HFFc6 (cell line): ENCODE results near the gene OVCH1. TPM values are rescaled to one million over a fixed set of nuclear protein-coding genes. Genes with fewer than 3 reads are reported as not detected.

Source experiments
- DNase-seq: peaks from one replicate; pipeline ENCODE4 v3.0.0-alpha.2; 2018
- H3K27ac Mint-ChIP-seq: 2 replicates; pipeline ENCODE4 v1.8.0; 2020; ENCODE audit warnings: mild to moderate bottlenecking, mixed read lengths
- H3K27me3 Mint-ChIP-seq: 2 replicates; pipeline ENCODE4 v1.8.0; 2021; ENCODE audit warnings: mild to moderate bottlenecking, moderate library complexity, mixed read lengths; ENCODE audit not compliant: insufficient read depth
- H3K36me3 Mint-ChIP-seq: 2 replicates; pipeline ENCODE4 v1.8.0; 2021; ENCODE audit warnings: low read depth, mixed read lengths
- H3K4me1 Mint-ChIP-seq: 2 replicates; pipeline ENCODE4 v1.8.0; 2020; ENCODE audit warnings: low read depth, mixed read lengths
- H3K4me3 Mint-ChIP-seq: 2 replicates; pipeline ENCODE4 v1.8.0; 2020; ENCODE audit warnings: mild to moderate bottlenecking, moderate library complexity, mixed read lengths
- H3K9me3 Mint-ChIP-seq: 2 replicates; pipeline ENCODE4 v1.8.0; 2020; ENCODE audit warnings: mild to moderate bottlenecking, mixed read lengths
- total RNA-seq, 6 experiments: library from RNA; stranded (reverse); fragmentation: NEBNext Ultra II Directional; extraction: Animal tissue kit (Norgen Biotek cat#: 25700); gene quantifications; 2 replicates in 1 of 6; 3 replicates in 5 of 6; pipeline ENCODE4 v1.2.3, GENCODE V29; 2021
- TF ChIP-seq, protein P1 (sequence below): fragments of 200-600 bp; sonication (generic); IDR thresholded peaks from 2 replicates; pipeline ENCODE4 v1.5.0; 2021; ENCODE audit warnings: antibody characterized with exemption, mild to moderate bottlenecking

The OVCH1 gene
- total RNA-seq, 6 experiments from 2014 or later, result not detected

DNA sequence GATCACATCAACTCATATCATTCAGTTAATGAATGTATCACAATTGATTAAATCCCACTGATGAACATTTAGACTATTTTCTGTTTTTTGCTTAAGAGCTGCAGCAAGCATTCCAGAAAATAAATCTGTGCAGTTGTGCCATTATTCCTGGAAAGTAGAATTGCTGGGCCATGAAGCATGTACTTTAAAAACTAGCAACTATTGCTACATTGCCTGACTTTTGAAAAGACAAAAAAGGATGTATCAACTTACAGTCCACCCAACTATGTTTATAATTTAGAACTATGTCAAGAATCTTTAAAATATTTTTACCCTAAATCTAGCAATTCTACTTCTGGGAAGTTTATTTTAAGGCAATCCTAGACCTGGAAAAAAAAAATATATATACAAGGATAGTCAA lies 83.1 kb downstream of the OVCH1 start:
- Mint-ChIP-seq H3K4me1 (no peaks in the 10 kb centered on the region), H3K27ac (no peak overlapping the region), H3K9me3 (peaks cover 10% of the 10 kb centered on the region; the same call in 1 of the 2 replicates), H3K36me3 (no peaks in the 10 kb centered on the region), H3K4me3 (no peak overlapping the region), H3K27me3 (no peaks in the 10 kb centered on the region)
- TF ChIP-seq, protein P1, sequence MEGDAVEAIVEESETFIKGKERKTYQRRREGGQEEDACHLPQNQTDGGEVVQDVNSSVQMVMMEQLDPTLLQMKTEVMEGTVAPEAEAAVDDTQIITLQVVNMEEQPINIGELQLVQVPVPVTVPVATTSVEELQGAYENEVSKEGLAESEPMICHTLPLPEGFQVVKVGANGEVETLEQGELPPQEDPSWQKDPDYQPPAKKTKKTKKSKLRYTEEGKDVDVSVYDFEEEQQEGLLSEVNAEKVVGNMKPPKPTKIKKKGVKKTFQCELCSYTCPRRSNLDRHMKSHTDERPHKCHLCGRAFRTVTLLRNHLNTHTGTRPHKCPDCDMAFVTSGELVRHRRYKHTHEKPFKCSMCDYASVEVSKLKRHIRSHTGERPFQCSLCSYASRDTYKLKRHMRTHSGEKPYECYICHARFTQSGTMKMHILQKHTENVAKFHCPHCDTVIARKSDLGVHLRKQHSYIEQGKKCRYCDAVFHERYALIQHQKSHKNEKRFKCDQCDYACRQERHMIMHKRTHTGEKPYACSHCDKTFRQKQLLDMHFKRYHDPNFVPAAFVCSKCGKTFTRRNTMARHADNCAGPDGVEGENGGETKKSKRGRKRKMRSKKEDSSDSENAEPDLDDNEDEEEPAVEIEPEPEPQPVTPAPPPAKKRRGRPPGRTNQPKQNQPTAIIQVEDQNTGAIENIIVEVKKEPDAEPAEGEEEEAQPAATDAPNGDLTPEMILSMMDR, result no peak
- DNase-seq, result no peak

DNA sequence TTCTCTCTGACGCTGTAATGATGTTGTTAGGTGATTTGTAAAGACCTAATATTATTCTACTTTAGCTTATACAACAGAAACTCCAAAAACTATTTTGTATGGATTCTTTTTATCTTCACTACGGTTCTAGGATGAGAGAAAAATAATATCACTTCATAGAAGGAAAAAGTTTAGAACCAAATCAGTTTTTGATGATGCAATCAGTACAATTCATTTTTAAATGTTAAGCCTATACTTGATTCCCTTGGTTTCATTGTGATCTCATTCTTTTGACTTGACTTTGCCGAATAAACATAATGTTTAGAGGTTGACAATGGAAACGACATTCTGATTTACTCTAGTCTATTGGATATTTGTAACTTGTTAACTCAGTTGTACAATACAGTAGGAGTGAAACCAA lies 91.9 kb downstream of the OVCH1 start:
- no peaks in the 10 kb centered on the region for H3K36me3 Mint-ChIP-seq
- H3K27me3 Mint-ChIP-seq, result no peaks in the 10 kb centered on the region; the same call in 1 of the 2 replicates
- TF ChIP-seq, protein P1, result no peak
- H3K4me1 Mint-ChIP-seq, result no peaks in the 10 kb centered on the region
- H3K27ac Mint-ChIP-seq, result no peak overlapping the region
- no peak for DNase-seq
- H3K4me3 Mint-ChIP-seq, result no peak overlapping the region
- no peaks in the 10 kb centered on the region for H3K9me3 Mint-ChIP-seq

DNA sequence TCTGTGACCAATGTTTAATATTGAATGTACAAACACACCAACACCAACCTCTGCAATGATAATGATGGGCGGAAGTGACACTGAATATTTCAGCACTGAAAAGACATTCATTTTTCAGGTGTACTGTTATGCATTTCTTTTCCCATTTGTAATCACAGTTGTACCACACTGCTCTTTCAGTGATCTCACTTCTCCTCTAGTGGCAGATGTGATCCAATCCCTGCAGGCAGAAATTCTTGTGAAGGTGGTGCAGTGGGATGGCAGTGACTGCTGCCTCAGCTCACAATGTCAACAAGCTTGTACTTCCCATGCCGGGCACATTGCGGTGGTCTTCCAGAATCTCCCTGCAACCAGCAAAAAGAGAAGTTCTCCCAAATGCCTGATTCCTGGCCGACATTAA lies 93.5 kb downstream of the OVCH1 start:
- Mint-ChIP-seq H3K27ac (no peak overlapping the region), H3K36me3 (no peaks in the 10 kb centered on the region), H3K27me3 (no peaks in the 10 kb centered on the region; the same call in 1 of the 2 replicates), H3K4me1 (no peaks in the 10 kb centered on the region), H3K9me3 (no peaks in the 10 kb centered on the region), H3K4me3 (no peak overlapping the region)
- TF ChIP-seq, protein P1, result no peak
- no peak for DNase-seq

- Mint-ChIP-seq H3K36me3 (no peaks in the 10 kb centered on the region), H3K4me3 (no peak overlapping the region), H3K27me3 (no peaks in the 10 kb centered on the region; the same call in 1 of the 2 replicates), H3K27ac (no peak overlapping the region), H3K4me1 (no peaks in the 10 kb centered on the region), H3K9me3 (no peaks in the 10 kb centered on the region)
- TF ChIP-seq, protein P1, result no peak
- no peak for DNase-seq
These were observed 95.0 kb downstream of the OVCH1 start for GRCh38 chr12:29402437-29402836.

DNA sequence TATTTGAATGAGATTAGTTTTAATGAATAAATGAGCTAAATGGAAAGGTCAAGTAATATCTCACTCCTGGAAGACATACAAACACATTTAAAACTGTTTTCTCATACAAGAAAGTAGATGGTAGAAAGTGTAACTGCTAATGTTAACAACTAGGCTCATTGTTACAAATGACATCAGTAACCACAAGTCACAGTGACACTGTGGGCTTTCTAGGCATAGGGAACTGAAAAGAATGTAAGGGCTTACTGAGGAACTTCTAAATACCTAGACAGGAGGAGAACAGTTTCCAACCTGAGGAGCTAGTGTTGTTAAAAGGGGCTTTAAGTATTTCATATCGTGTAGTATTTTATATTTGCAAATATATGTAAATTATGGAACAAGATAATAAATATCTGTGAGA lies 99.0 kb downstream of the OVCH1 start:
- H3K27me3 Mint-ChIP-seq, result peaks cover 2% of the 10 kb centered on the region
- TF ChIP-seq, protein P1, result no peak
- DNase-seq, result no peak
- H3K4me3 Mint-ChIP-seq, result no peak overlapping the region
- no peak overlapping the region for H3K27ac Mint-ChIP-seq
- peaks cover 6% of the 10 kb centered on the region; the same call in 1 of the 2 replicates for H3K4me1 Mint-ChIP-seq
- no peaks in the 10 kb centered on the region for H3K36me3 Mint-ChIP-seq
- H3K9me3 Mint-ChIP-seq, result no peaks in the 10 kb centered on the region

DNA sequence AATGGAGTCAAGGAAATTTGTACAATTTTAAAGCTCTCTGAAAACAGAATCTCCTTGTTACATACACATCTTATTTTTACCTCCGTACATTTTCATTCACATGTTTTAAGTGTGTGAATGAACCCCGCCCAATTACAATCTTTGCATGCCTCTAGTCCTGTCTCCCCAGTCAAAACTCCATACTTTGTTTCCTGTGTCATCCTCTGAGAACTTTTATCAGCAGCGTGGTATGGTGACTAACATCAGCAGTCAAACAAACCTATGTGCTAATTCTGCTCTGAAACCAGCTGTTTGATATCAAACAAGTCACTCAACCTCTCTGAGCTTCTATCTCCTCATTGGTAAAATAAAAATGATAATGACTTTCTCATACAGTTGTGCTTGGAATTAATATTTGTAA lies 100.7 kb downstream of the OVCH1 start:
- H3K36me3 Mint-ChIP-seq, result no peaks in the 10 kb centered on the region
- H3K4me3 Mint-ChIP-seq, result no peak overlapping the region
- H3K4me1 Mint-ChIP-seq, result peaks cover 6% of the 10 kb centered on the region; the same call in 1 of the 2 replicates
- peak; percentile 4 for DNase-seq
- no peak overlapping the region for H3K27ac Mint-ChIP-seq
- TF ChIP-seq, protein P1, result no peak
- H3K27me3 Mint-ChIP-seq, result peaks cover 2% of the 10 kb centered on the region; the same call in 1 of the 2 replicates
- H3K9me3 Mint-ChIP-seq, result no peaks in the 10 kb centered on the region
